Liver (tissue), 3 donors: ENCODE data around the gene COL23A1.

ENCODE experiments used
- ATF3 ChIP-seq: IDR thresholded peaks from 2 replicates; pipeline ENCODE4 v1.6.1; 2016; ENCODE audit warnings: antibody characterized with exemption
- CTCF ChIP-seq: fragments of 150-350 bp; IDR thresholded peaks from 2 replicates; pipeline ENCODE4 v1.5.1; 2017; ENCODE audit warnings: improper control_type of control experiment, low read depth, low read length; ENCODE audit not compliant: missing input control
- EGR1 ChIP-seq, 2 donors: IDR thresholded peaks; 2 replicates each; pipeline ENCODE4 v1.6.1; 2016 to 2018; ENCODE audit warnings: antibody characterized with exemption in 2 of 2, low read depth in 2 of 2
- FOXA1 ChIP-seq: IDR thresholded peaks from 2 replicates; pipeline ENCODE4 v1.6.1; 2016; ENCODE audit warnings: antibody characterized with exemption
- GABPA ChIP-seq, 2 donors: IDR thresholded peaks in 1 of 2; conservative IDR thresholded peaks in 1 of 2; 2 replicates each; pipeline ENCODE4 v1.6.1; 2016; ENCODE audit warnings: antibody characterized with exemption in 2 of 2, mild to moderate bottlenecking in 1 of 2, moderate library complexity in 1 of 2
- JUND ChIP-seq, 2 donors: IDR thresholded peaks; 2 replicates each; pipeline ENCODE4 v1.6.1; 2016; ENCODE audit warnings: antibody characterized with exemption in 2 of 2
- MAX ChIP-seq: IDR thresholded peaks from 2 replicates; pipeline ENCODE4 v1.6.1; 2016; ENCODE audit warnings: antibody characterized with exemption
- RAD21 ChIP-seq, 2 donors: IDR thresholded peaks; 2 replicates each; pipeline ENCODE4 v1.6.1; 2016; ENCODE audit warnings: antibody characterized with exemption in 2 of 2, mild to moderate bottlenecking in 2 of 2
- REST ChIP-seq: IDR thresholded peaks from 2 replicates; pipeline ENCODE4 v1.6.1; 2016; ENCODE audit warnings: antibody characterized with exemption, mild to moderate bottlenecking
- TAF1 ChIP-seq: conservative IDR thresholded peaks from 2 replicates; pipeline ENCODE4 v1.6.1; 2016; ENCODE audit warnings: antibody characterized with exemption, mild to moderate bottlenecking
- ZBTB33 ChIP-seq: IDR thresholded peaks from 2 replicates; pipeline ENCODE4 v1.6.1; 2016; ENCODE audit warnings: antibody characterized with exemption
- donor health status: healthy.
- donor health status: healthy.

- no peak for TF ChIP-seq REST
- no peak for TF ChIP-seq CTCF
- no peak for TF ChIP-seq RAD21 (IDR thresholded peaks at IDR 0.05)
- TF ChIP-seq TAF1 = no peak
- no peak for TF ChIP-seq ZBTB33
- no peak for TF ChIP-seq EGR1 (IDR thresholded peaks at IDR 0.05; ENCODE audit: low read depth in 2 of 2)
- no peak for TF ChIP-seq GABPA (IDR thresholded peaks at IDR 0.05 in 1 of 2, conservative IDR thresholded peaks at IDR 0.05 in 1 of 2)
- TF ChIP-seq JUND (IDR thresholded peaks at IDR 0.05) = no peak
- no peak for TF ChIP-seq MAX
- TF ChIP-seq ATF3 = no peak
- TF ChIP-seq FOXA1 = no peak
These were observed 322.9 kb downstream of the COL23A1 start for GRCh38 chr5:178267245-178267644.
